DOHH2 (cell line): ENCODE measurements around the gene UBAC2.

Experiments used
- EZH2phosphoT487 ChIP-seq: fragments of 200-600 bp; sonication (generic); IDR thresholded peaks from 2 replicates; pipeline ENCODE4 v1.6.1; 2017; ENCODE audit warnings: borderline replicate concordance, mild to moderate bottlenecking, antibody characterized with exemption, low read length, moderate library complexity, mixed read lengths
- TF ChIP-seq, protein P1 (sequence below): fragments of 200-600 bp; sonication (generic); IDR thresholded peaks from one replicate; pipeline ENCODE4 v1.5.1; 2014; ENCODE audit warnings: antibody characterized with exemption, mild to moderate bottlenecking, low read depth, low read length; ENCODE audit not compliant: poor library complexity, severe bottlenecking

DNA sequence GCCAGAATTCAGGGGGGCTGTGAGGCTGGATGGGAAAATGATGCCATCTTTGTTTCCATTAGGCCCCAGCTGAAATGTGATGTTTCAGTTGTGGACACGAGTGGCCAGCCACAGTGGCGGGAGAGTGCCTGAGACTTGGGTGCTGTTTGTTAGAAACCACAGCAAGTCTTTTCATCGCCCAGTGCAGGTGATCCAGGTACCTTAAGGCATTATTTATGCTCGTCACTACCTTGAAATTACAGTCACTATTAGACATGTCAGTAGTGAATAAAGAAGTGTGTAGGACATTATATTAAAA is 218.1 kb downstream of the UBAC2 start:
- TF ChIP-seq, protein P1, sequence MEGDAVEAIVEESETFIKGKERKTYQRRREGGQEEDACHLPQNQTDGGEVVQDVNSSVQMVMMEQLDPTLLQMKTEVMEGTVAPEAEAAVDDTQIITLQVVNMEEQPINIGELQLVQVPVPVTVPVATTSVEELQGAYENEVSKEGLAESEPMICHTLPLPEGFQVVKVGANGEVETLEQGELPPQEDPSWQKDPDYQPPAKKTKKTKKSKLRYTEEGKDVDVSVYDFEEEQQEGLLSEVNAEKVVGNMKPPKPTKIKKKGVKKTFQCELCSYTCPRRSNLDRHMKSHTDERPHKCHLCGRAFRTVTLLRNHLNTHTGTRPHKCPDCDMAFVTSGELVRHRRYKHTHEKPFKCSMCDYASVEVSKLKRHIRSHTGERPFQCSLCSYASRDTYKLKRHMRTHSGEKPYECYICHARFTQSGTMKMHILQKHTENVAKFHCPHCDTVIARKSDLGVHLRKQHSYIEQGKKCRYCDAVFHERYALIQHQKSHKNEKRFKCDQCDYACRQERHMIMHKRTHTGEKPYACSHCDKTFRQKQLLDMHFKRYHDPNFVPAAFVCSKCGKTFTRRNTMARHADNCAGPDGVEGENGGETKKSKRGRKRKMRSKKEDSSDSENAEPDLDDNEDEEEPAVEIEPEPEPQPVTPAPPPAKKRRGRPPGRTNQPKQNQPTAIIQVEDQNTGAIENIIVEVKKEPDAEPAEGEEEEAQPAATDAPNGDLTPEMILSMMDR: no peak
- no peak for TF ChIP-seq EZH2phosphoT487
